GM15510 (cell line): Measurements from ENCODE around the gene SLC46A3.

ENCODE experiments used
- POLR2A ChIP-seq: IDR thresholded peaks from 3 replicates; pipeline ENCODE4 v1.6.1; 2011; ENCODE audit warnings: borderline replicate concordance; ENCODE audit not compliant: insufficient read length; ENCODE audit errors: extremely low read depth

SLC46A3 gene

GRCh38 chr13:28743499-28744083, 24.8 kb upstream of the SLC46A3 start:
- TF ChIP-seq POLR2A: no peak

GRCh38 chr13:28743020-28743419, 24.2 kb upstream of the SLC46A3 start:
- no peak for TF ChIP-seq POLR2A

GRCh38 chr13:28741084-28741491, 22.3 kb upstream of the SLC46A3 start:
- TF ChIP-seq POLR2A: no peak

DNA sequence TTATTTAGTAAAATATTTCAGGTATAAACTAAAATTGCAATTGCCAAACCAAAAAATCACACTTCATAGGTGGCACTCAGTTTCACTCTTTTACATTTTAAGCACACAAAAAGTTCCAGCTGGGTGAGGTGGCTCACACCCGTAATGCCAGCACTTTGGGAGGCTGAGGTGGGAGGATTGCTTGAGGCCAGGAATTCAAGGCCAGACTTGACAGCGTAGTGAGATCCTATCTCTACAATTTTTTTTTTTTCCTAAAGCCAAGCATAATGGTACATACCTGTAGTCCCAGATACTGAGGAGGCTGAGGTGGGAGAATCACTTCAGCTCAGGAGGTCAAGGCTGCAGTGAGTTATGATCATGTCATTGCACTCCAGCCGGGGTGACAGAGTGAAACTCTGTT, 20.6 kb upstream of the SLC46A3 start:
- no peak for TF ChIP-seq POLR2A

- no peak for TF ChIP-seq POLR2A
Observed at GRCh38 chr13:28735481-28736029, 16.8 kb upstream of the SLC46A3 start.

- TF ChIP-seq POLR2A: no peak
Observed at GRCh38 chr13:28734906-28735305, 16.1 kb upstream of the SLC46A3 start.

- TF ChIP-seq POLR2A: no peak
Observed at GRCh38 chr13:28730762-28731161, 12.0 kb upstream of the SLC46A3 start.

GRCh38 chr13:28729541-28729940, 10.8 kb upstream of the SLC46A3 start:
- TF ChIP-seq POLR2A: no peak

DNA sequence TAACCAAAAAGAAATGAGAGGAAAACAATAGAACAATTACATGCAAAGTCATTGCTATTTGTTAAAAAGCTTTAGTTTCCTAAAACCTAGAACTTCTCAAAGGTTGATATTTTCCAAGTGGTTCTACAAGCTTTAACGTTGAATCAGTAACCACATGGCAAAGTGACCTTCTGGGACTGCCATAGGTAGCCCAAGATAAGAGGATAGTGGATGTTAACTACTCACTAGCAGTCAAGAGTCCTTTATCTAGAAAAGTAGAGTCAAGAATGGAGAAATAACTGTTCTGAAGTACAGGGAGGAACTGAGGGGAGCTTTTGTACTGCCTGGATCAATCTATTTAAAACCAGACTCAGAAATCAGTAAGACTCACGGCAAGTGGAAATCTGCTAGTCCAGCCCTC, 9.9 kb upstream of the SLC46A3 start:
- TF ChIP-seq POLR2A: no peak

DNA sequence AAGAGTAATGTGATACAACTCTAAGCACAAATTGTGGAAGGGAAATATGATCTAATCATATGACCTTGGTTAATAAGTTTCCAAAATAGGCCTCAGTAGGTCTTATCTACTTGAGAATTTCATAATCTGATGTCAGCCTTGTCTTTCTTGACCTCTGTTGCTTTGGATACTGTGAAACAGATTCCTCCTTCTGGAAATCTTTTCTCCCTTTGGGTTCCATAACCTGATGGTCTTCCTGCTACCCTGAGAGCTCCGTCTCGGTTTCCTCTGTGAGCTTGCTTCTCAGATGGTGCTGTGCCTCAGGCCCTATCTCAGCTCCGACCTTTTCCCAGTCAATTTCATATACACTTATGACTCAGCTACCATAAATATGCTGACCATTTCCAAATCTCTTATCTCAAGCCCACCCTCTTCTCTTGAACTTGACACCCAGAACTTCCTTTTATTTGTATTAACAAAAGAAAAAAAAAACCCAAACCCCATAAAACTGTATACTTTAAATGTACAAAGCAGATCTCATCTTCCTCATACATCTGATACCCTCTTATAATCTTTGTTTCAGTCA, 6.4 kb upstream of the SLC46A3 start:
- no peak for TF ChIP-seq POLR2A

- TF ChIP-seq POLR2A: no peak
Observed at GRCh38 chr13:28723806-28724205, 5.0 kb upstream of the SLC46A3 start.

DNA sequence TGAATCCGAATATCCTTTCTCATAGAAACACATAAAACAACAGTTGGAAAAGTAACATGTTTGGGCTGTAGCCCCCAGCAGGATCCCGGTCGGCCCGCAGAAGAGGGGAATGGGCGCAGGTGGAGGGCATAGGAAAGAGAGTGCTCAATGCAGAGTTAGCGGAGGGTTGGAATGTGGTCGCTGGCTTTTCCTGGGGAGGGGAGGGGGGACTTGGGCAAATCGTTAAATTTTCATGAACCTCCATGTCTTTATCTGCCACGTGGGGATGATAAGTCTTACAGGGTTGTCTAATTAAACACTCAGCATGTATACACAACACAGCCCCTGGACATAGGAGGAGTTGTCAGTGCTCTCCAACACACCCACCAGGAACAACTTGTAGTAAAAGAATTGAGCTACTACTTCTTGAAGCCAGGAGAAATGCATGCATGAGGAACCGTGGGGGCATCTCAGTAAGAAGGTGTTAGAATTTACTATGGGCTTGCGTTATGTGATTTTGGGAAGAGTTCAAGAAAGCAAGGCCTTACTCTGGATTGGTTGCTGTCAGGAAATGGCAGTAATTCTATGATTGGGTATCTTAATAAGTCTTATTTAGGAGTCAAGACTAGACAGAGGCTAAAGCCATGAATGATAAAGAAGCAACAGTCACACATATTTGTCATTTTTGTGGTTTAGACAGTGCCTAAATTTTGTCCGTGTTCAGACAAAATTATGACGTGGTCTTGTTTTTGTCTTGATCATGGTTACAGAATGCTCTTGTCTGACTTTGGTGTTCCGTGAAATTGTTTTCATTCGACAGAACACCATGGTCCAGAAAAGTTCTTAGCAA, 671 bp upstream of the SLC46A3 start:
- no peak for TF ChIP-seq POLR2A

- TF ChIP-seq POLR2A: no peak
Observed at GRCh38 chr13:28718196-28718542, 601 bp downstream of the SLC46A3 start.

- TF ChIP-seq POLR2A: no peak
Observed at GRCh38 chr13:28717170-28717569, 1.6 kb downstream of the SLC46A3 start.

- TF ChIP-seq POLR2A: no peak
Observed at GRCh38 chr13:28716511-28716910, 2.3 kb downstream of the SLC46A3 start.

GRCh38 chr13:28714651-28715050, 4.1 kb downstream of the SLC46A3 start:
- no peak for TF ChIP-seq POLR2A
